HG03558 (cell line): Measurements from ENCODE around the gene ECEL1.

Source experiments
- ATAC-seq: cut with Tn5 transposase; IDR thresholded peaks from one replicate; pipeline ENCODE4 v1.9.1; 2021; ENCODE audit warnings: moderate number of reproducible peaks; ENCODE audit not compliant: unreplicated experiment; ENCODE audit errors: extremely low read depth

The ECEL1 gene

DNA sequence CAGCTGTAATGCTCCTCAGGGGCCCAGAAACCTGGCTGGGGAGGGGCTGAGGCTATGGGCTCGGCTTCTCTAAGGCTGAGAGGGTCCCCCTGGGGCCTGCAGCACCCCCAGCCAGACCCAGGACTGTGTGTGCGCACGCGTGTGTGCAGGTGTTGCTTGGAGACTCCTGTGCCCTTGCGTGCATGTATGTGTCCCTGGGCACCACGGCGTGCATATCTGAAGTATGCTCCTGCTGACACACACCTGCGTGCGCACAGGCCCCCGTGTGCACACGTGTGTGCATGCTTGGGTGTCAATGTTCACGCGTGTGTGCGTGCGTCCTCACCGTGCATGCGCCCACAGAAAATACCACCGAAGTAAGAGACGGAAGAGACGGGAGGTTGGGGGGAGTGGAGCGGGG, 14.9 kb upstream of the ECEL1 start:
- no peak for ATAC-seq

DNA sequence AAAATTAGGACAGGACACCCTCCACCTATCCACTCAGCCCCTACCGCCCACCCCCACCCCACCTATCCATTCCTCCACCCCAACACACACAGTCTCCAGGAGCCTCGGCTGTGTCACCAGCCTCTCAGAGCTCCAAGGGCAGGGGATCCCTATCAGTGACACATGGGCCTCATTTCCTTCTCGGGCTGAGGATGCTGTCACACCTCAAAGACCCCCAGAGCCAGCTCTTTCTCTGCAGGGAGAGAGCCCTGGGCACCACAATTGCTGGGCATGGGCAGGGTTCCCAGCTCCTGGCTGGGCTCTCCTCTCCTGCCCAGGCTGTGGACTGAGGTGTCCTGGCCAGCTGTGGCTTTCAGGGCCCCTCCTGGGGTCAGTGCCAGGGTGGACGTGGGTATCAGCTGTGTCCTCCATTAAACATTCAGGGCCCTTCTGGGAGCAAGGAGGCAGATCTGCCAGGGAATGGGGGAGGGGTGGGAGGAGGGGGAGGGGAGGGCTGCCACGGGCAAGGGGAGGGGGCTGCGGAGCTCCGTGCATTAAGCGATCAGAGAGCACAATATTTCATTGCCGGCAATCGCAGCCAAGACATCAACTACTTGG, 14.3 kb upstream of the ECEL1 start:
- ATAC-seq = no peak

DNA sequence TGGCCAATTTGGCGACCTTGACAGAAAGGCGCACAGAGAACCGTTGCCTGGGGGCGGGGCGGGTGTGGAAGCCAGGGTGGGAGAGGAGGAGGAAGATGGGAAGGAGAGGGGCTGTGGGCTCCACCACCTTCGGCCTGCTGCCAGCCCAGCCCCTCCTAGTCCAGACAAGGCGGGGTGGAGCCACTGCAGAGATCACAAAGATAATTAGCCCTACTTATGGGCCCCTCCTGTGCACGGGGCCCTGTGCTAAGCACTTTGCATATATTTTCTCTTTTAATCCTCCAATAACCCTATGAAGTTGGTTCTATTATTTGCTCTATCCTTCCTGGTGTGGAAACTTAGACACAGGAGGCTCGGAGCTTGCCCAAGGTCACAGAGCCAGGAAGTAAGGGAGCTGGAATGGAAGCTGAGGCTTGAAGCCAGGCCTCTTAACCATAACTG, 13.7 kb upstream of the ECEL1 start:
- ATAC-seq = no peak

DNA sequence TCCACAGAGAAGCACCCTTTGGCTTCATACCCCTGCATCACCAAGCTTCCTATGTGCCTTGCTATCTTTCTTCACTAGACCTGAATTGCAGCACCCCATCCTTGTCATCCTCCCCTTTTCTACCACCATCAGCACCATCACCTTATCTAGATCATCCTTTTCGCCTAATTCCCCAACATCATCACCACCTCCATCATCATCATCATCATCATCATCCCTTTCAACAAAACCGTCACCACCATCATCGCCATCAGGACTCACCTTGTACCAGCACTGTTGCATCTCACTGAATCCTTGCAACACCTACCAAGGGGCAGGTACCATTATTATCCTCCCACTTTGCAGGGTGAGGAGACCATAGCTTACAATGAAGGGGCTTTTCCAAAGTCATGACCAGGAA, 10.8 kb upstream of the ECEL1 start:
- no peak for ATAC-seq

DNA sequence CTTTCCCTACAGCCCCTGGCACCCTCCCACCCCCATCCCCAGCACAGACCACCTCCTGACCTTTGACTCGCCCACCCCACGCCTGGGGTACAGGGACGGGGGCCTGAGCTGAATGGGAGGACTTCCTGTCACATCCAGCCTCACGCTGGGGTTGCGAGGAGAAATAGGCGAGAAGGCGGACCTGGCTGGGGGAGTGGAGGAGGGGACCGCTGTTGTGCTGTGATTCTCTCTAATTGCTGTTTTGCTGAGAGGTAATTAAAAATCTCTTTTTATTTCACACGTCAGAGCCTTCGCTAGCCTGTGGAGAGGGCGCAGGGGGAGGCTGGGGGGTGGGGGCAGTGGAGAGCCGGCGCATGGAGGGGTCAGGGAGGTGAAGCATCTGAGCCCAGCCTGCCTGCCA, 9.7 kb upstream of the ECEL1 start:
- ATAC-seq = no peak

DNA sequence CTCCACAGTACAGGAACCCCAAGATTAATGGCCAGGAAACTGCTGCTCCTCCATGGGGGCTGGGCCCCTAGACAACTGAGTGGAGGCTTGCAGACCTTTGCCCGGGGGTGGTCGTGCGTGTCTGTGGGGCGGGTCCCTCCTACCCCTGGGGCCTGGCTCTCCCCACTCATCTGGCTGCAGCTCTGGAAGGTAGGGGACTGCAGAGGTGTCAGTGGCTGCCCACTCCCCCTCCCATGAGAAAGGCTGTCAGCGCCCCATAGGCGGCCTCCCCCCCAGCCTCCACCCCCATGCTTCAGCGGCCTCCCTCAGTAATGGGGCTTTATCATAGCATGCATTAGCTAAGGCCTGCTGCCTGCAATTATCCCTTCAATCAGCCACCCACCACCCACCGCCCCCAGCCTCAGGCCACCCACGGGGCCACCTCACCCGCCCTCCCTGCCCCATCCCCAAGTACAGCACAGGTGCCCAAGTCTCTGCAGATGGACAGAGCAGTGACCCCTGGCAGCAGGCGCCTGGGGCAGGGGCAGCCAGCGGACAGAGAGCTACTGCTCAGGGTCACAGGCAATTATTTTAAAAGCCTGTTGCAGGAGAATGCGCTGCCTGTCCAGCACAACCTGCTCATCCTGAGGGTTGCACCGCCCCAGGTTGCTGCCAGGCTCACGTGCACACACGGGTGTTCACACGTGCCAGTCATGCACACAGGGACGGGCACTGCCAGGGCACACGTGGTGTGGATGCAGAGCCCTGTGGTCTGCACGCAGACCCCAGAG, 9.1 kb upstream of the ECEL1 start:
- ATAC-seq = no peak

DNA sequence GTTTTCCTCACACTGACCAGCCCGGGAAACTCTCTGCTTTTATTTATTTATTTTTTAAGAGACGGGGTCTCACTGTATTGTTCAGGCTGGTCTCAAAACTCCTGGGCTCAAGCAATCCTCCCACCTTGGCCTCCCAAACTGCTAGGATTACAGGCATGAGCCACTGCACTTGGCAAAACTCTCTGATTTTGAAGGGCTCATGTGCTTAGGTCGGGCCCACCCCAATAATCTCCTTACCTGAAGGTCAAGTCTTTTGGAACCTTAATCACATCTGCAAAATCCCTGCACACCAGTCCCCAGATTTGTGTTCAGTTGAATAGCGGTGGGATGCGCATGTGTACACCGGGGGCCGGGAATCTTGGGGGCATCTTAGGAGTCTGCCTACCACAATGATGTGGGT, 7.7 kb upstream of the ECEL1 start:
- no peak for ATAC-seq

DNA sequence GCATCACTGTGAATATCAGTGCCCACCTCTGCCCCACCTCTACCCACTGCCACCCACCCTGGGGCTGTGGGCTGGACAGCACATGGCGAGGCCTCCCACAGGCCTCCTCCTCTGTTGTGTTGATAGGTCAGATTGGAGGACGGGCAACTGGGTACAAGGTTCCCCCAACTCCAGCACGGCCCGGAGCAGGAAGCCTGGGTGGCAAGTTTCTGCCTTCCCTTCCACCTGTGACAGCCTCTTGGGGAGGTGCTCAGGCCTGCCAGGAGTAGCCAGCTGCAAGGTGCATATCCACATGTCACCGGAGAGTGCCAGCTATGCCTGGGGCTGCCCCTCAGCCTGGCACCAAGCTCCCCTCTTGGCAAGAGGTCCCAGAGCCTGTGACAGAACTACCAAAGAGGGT, 6.9 kb upstream of the ECEL1 start:
- no peak for ATAC-seq

DNA sequence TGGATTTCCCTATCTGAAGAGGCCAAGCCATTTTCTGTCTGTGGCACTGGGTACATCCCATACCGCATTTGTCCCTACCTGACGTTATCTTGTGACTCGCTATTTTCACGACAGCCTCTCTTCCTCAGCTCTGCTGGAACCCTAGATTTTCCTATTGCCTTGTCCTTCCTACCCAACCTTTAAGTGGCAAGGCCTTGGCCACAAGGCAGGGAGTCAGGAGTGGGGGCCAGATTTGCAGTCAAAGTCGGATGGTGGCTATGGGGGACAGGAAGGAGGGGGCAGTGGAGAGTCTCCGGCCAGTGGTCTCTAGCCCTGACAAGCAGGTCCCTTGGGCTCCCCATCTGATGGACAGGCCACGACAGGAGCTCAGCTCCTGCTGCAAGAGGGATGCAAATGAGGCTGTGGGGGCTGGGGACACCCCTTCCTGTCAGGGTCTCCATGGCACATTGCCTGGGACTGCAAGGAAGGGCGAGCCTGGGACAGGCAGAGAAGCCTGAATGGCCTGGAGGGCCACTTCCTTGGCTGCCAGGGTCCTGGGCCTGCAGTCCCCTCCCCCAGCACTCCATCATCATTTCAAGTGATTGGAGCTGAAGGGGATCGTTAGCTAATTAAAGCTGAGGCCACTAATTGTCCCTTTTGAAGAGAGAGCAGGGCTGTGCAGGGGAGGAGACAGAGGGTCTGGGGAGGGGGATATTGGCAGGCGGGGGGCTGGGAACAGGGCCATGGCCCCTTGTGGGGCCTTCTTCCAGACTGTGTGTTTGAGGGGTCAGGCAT, 6.3 kb upstream of the ECEL1 start:
- ATAC-seq = no peak

DNA sequence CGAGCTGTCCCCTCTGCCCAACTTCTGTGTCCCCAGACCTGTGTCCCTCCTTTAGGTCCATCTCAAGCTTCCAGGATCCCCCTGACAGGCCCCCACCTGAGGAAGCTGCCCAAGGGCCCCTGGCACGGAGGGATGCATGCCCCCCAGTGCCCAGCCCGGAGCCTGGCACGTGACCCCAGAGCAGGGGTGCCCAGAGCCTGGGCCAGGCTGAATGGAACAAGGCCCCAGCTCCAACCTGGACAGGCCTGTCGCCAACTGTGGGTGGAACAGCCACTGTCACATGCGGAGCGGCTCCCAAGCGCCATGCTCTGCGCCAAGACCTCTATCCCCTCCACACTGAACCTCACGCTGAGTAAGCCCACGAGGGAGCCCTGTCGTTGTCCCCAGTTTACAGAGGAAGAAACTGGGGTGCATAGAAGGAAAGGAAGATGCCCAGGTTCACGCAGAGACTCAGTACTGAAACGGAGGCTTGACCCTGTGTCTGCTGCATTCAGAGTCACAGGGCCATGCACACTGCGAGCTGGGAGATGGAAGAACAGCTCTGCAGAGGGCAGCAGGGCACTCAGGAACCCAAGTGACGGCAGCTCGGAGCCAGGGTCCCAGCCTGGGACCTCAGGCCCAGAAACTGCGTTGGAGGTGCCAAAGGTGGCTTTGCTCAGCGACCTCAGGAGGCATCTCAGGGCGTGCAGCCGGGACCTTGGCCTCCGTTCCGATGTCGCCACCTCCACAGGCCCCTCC, 5.5 kb upstream of the ECEL1 start:
- no peak for ATAC-seq

DNA sequence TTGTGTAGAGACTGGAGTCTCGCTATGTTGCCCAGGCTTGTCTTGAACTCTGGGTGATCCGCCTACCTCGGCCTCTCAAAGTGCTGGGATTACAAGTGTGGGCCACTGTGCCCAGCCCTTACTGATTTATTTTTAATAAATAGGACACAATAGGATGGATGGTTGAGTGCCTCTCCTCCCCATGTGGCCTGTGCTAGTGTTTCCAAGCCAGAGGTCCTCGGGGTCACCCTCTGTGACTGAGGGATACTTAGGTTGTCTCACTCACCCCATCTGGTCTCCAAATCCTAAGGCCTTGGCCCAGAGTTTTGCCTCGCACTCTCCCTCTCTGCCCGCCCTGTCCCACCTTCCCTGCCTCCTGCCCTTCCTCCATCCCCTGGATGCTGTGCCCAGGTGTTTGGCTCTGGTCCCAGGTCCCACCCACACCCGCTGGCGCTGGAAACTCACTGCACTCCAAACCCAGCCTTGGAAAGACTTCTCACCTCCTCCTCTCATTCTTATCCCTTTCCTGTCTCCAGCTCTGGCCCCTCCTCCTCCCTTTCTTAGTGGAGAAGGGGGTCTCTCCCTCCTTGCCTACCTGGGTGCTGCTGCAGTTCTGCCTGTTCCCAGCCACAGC, 4.7 kb upstream of the ECEL1 start:
- no peak for ATAC-seq

DNA sequence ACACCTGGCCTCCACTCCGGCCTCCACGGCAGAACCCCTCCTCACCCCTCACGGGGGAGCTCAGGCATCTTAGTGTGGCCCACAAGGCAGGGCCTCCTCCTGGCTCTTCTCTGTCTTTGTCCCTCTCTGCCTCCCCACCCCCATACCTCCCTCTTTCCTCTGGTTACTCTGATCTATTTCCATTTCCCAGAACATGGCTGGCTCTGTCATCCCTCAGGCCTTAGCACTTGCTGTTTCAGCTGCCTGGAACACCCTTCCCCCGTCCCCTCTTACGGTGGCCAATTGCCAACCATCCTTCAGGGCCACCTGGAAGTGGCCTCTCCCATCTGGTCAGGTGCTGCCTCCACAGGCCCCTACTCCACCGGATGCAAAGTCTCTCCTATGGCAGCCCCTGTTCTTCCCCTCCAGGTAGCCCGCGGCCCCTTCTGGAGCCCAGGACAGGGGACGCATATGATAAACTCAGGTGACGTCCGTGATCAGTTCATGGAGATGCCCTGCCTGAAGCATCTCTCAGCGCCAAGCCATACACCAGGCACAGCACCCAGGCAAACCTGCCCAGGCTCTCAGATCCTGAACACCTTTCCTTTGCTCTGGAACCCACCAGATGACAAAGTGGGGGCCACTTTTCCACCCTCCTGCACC, 3.6 kb upstream of the ECEL1 start:
- ATAC-seq = no peak

DNA sequence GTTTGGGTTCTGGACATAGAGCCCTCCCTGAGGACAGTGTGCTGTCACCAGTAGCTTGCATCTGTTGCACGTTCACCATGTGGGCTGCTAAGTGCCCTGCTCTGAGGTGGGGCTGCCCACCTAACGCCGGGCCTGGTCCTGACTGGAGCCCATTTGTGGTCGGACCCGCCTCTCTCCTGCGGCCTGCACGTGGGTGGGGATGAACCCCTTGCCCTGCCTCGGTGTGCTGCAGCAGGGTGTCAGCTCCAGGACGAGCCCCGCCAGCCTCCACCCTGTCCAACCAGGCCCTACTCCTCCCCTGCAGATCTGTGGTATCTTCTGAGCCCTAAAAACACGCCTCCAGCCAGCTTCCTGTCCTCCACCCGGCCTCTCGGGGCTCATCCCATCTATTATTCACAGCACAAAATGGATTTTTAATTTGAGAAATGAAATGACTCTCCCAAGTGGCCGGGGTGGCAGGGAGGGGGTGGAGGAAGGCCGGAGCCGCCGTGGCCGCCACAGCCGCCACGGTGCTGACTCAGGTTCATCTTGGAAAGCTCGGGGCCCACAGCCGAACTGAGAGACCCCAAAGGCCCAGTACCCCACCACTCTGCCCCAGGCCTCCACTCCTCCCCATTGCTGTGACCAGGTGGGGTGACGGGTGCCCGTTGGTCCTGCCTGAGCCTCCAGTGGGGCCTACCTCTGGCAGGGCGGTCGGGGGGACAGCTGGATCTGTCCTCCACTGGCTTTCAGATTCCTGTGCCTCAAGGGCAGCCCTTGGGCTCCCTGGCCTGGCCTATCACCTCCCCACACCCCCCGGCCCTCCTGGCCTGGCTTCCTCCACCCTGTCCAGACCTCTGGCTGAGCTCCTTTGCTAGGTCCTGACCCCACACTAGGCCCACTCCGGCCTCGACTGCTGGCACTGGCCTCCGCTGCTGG, 2.8 kb upstream of the ECEL1 start:
- ATAC-seq = no peak

DNA sequence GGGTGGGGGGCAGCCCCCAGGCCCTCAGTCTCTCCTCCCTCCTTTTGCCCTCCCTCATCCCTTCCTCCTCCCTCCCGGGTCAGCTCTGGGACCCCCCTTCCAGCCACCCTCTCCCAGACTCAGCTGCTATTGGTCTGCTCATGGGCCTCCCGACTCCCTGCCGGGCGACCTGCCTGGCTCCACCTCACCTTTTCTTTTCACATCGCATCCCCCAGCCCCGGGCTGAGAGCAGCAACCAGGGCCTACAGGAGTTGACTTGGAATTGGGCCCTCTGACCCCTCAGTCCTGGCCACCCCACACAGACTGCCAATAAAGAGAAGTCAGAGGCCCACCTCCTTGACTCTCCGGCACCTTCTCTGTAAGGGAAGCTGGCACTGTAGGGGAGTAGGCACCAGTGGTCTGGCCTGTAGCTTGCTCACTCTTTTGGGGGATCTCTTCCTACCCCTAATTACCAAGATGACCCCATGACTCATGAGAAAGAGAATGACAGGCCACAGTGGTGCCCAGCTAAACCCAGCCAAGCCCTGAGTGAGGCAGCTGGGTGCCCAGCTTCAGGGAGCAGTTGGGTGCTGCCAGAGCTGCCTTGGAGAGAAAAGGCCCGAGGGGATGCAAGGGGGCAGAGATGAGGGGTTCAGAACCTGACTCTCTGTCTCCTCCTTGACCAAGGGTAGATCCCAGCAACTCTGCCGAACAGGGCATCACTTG, 2.0 kb upstream of the ECEL1 start:
- ATAC-seq = no peak

DNA sequence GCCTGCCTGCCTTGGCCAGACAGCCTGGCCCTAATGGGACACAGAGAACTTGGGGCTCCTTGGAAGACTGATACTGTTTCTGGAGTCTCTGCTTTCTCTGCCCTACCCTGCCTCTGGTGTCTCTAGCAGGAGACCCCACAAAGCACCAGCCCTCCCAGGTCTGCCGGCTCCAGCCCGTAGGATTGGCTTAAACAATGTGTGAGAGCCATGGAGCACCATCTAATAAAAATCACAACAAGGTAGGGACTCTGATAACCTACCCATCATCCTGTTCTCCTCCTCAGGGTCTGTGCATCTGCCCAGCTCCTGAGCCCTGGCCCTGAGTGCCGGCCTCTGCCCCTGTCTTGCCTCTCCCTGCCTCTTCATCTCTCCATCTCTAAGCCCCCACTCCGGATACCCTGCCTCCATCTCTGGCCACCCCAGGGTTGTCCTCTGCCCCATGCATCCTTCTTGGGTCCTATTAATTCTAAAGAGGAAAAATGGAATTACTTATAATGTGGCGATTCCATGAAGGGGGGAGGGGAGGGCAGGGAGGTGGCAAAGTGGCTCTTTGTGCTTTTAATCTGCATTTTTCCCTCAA, 1.2 kb upstream of the ECEL1 start:
- no peak for ATAC-seq

DNA sequence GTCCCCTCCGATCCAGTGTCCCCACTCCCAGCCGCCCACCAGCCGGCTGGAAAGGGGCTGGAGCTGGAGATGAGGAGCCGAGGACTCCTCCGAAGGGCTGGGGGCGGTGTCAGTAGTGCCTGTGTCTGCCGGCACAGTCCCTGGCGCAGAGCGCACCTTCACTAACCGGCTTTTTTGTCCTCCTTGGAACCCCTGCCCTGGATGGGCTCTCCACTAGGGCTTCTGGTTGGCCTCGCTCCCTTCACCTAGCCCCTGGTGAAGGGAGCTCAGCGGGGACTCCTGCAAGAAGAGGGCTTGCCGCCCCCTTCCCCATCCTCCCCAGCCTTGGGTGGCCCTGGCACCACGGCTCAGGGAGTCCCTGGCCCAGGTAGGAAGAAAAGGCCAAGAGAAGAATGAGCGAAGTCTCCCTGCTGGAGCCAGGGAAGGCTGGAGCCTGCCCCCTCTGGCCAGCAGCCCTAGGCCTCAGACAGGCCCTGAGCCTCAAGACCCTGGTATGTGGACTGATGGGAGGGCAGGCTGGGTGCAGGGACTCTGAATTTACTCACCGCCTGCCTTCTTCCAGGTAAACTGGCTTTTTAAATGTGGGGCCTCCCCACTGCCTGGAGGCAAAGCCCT, 570 bp upstream of the ECEL1 start:
- no peak for ATAC-seq

DNA sequence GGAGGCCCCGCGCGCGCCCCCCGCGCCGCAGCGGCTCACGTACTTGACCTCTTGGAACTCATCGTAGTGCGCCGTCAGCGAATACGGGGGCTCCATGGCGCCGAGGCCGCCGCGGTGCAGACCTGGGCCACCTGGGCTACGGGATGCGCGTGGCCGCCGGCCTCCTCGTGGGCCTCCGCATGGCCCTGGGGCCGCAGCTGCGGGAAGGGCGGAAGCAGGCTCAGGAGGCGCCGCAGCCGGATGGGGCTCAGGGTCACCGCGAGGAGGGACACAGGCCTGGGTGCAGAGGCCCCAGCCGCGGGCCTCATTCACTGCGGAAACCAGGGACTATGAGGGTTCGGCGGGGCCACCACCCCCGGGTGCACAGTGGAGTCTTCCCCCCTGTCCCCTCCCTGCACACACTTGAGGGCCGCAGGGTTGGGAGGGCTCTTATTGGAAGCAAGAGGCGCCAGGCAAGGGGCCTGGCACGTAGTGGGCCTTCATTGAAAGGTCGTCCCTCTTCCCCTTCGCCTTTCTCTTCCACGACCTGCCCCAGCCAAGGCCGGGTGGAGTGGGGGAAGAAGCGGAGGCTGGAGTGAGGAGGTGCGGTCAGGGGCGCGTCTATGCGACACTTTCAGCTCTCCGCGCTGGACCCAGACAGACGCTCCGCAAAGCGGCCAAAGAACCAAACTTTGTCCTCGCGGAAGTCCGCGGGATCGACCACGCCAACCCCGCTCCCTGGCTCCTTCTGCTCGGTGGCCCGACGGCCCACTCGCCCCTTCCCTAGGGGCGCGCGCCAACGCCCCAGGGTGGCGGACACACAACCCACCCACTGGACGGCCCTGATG, 863 bp downstream of the ECEL1 start:
- no peak for ATAC-seq
